ENCODE data around the gene OVCH1.
A peak's percentile ranks its signal among the peaks of the same experiment; 100 is the strongest.

The OVCH1 gene, protein sequence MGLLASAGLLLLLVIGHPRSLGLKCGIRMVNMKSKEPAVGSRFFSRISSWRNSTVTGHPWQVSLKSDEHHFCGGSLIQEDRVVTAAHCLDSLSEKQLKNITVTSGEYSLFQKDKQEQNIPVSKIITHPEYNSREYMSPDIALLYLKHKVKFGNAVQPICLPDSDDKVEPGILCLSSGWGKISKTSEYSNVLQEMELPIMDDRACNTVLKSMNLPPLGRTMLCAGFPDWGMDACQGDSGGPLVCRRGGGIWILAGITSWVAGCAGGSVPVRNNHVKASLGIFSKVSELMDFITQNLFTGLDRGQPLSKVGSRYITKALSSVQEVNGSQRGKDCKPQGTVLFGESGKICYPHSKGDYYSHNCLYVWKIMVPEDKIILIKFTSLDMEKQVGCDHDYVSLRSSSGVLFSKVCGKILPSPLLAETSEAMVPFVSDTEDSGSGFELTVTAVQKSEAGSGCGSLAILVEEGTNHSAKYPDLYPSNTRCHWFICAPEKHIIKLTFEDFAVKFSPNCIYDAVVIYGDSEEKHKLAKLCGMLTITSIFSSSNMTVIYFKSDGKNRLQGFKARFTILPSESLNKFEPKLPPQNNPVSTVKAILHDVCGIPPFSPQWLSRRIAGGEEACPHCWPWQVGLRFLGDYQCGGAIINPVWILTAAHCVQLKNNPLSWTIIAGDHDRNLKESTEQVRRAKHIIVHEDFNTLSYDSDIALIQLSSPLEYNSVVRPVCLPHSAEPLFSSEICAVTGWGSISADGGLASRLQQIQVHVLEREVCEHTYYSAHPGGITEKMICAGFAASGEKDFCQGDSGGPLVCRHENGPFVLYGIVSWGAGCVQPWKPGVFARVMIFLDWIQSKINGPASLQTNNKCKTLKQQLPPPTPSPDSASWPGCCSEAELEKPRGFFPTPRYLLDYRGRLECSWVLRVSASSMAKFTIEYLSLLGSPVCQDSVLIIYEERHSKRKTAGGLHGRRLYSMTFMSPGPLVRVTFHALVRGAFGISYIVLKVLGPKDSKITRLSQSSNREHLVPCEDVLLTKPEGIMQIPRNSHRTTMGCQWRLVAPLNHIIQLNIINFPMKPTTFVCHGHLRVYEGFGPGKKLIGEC

DNA sequence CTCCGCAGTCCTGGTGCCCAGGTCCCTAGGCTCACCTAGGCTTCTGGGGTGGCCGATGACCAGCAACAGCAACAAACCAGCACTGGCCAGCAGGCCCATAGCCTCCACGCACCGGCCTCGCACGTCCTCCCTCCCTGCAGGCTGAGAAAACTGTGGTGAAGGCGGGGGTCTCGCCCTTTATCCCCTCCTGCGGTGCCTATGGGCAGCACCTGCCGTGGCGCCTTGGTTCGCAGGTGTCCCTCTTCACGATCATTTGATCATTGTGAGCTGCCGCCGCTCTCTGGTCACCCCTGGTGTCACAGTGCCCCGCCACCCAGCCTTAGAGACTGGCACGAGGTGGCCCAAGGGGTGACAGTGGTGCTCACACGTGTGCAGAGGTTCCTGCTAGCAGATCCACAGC, at the start of gene OVCH1:
OVCH1 (minus strand) TSS at position 99 of the 400 bp plus-strand sequence; CDS start at position 99, 0 bp downstream.
- DNase-seq (ENCODE audit: low read depth), result no peak

DNA sequence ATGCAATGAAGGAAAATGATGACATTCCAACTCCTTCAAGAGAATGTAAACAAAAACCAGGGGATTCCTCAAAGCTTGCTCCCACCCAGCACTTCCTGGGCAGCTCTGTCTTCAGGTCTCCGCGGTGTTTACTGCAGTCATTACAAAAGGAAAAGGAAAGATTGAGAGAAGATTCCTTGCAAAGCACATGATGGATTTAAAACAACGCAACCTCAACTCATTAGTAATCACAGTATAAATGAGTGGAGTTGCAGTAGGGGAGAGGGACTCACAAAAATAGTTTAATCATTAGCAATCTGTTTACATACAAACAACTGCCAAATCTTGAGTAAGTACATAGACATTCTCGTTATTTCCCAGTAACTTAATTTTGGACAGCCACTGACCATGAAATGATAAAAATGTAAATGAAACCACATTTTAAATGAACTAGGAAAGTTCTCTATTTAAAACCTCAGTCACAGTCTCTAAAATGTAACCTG, 49.7 kb upstream of the OVCH1 start:
- peak; percentile 44 for DNase-seq (ENCODE audit: low read depth)

DNA sequence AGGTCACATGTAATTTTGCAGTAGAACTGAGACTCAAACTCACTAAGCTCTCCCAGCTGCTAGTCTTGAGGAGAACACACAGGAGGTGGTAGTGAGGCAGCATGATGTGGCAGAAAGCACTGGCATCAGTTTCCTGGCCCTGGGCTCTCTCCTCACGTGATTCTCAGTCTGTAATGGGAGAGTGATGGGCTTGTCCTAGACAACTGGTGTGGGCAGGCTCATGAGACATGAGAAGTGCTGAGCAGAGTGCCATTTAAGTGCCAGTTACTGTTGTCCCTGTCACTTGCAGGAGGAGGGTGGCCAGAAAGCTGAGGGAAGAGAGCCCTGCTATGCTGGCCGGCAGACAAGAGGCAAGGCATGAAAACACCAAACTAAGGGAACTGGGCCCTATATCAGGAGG, 48.5 kb upstream of the OVCH1 start:
- no peak for DNase-seq (ENCODE audit: low read depth)

DNA sequence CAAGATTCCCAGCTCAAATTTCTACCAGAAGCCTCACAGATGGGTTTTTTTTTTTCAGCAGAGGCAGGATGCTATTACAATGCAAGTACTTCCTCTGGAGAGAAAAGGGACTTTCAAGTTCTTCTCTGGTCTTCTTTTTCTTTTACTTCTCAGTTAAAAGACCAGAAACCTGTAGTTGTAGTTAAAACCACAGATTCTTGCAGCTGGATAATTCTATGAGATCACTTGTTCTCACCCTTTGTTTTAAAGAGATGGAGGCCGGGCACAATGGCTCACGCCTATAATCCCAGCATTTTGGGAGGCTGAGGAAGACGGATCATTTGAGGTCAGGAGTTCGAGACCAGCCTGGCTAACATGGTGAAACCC, 47.6 kb upstream of the OVCH1 start:
- no peak for DNase-seq (ENCODE audit: low read depth)

DNA sequence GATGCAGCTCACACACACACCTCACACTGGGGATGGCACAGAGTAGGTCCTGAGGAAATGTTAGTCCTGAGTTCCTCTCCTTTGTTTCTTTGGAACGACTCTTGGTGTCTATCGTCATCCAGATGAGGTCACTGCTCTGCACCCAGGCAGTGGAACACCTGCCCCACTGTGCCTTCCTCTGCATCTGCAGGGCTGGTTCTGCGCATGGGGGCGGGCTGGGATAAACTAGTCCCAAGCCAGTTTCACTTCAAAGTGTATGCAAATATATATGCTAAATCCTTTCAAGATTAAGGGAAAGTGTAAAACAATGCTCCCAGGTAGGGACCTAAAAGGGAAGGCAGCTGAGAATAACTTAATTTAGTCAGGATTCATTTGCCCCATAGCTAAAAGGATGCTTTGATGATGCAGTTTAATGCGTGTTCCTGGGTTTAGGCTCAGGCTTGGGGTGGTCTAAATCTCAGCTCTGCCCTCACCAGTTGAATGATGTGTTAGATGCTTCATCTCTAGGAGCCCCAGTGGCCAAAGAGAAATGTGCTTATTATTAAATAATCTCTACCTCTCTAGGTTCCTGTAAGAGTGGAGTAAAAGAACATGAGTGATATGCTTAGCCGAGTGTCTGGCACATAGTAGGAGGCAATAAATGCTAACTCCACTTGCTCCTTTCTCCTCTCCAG, 47.1 kb upstream of the OVCH1 start:
- DNase-seq (ENCODE audit: low read depth), result no peak

DNA sequence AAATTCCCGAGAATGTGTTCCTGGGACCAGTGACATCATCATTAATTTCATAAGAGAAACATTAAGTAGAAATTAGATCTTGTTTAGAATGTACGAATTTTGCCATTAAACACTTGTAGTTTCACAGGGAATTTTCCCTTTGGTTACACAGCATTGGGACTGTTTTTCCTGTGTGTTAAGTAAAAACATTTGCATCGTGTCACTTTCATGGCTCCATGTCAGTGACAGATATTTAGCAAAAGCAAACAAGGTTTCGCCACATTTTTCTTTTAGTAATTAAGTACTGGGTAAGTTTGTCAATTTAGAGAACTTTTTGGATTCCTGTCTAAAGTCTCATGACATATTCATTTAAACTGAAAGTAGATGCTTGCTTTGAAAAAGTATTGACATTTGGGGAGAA, 45.5 kb upstream of the OVCH1 start:
- DNase-seq (ENCODE audit: low read depth), result no peak

DNA sequence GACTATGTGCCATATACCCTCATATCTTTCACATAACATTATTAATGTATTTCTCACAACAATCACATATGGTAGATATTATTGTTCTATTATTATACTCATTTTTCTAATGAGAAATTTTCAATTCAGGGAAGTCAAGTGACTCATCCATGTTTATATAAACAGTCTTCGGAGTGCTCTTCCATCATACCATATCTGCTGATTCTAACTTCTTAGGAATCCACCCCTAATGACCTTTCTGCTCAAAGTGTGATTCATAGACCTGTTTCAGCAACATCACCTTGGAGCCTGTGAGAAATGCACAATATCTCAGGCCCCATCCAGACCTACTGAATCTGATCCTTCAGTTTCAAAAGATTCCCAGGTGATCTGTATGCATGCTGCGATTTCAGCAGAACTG, 39.8 kb upstream of the OVCH1 start:
- no peak for DNase-seq (ENCODE audit: low read depth)

DNA sequence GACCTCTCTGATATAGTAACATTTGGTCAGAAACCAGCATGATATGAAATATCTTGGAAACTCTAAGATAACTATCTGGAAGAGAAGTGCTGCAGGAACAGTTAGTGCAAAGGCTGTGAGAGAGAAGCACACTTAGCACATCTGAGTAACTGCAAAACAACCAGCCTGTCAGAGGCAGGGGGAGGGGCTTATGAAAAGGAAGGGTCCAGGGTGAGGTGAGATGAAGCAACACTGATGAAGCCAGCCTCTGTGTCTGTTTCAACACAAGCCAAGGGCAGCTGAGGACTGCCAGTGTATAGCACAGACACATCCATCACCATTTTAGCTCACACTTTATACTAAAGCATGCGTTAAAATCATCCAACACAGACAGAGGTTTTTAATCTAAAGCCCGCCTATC, 37.4 kb upstream of the OVCH1 start:
- DNase-seq (ENCODE audit: low read depth), result no peak

DNA sequence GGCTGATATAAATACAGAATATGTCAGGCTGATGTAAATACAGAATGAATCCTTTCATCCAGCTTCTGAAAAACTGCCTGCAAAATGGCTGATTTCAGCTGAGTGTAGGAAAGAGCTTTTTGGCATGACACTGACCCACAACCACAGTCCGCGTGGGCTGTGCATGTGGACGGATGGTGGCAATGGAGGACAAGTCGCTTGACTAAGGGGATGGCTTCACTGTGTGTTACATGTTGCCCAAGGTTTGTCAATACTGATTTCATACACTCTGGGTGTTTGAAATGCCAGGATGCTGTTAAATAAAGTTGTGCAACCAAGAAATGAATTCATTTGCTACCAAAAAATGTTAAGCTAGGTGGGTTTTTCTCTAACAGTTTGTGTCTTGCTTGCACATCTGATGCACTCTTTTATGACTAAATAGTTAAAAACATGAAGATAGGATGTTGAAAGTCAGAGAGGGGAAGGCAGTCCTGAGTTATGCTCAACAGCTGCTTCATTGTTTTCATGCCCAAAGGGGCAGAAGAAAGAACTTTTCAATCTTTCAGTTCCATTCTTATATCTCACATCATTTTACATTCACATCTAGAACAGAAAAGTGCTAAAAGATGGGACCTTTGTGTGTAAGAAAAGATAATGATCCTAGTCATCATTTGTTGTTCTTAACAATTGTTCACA, 36.5 kb upstream of the OVCH1 start:
- DNase-seq (ENCODE audit: low read depth), result no peak

DNA sequence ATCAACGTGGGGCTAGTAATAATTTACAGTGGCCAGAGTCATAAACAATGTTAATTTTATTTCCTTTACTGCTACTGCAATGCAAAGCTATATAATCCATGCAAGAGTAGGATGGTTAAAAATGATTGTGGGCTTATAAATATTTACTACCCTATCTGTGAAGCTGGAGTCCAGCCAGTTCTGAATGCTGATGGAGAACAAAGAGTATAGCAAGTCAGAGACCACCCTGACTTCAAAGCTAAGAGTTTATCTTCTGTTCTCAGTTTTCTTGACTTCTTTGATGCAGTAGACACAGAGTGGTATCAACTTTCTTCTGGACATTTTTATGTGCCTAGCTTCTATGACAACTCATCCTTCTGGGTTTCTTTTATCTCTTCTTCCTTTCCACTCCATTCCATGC, 34.0 kb upstream of the OVCH1 start:
- no peak for DNase-seq (ENCODE audit: low read depth)

DNA sequence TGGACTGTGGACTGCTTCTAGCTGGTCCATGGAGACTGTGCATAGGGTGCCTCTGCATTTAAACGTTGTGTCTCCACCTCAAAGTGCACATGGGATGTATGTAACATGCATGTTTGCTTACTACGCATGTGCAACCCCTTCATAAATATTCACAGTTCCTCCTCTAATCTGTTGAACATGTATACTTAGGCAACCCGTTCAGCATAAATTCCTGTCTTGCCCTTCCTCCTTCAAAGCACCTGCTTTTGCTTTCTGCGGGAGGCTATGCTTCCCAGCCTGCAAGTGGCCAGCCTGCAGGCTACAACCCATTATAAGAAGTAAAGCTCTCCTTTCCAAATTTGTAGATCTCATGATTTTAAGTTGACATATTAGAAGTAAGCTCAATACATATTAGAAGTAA, 33.0 kb upstream of the OVCH1 start:
- DNase-seq (ENCODE audit: low read depth), result no peak

DNA sequence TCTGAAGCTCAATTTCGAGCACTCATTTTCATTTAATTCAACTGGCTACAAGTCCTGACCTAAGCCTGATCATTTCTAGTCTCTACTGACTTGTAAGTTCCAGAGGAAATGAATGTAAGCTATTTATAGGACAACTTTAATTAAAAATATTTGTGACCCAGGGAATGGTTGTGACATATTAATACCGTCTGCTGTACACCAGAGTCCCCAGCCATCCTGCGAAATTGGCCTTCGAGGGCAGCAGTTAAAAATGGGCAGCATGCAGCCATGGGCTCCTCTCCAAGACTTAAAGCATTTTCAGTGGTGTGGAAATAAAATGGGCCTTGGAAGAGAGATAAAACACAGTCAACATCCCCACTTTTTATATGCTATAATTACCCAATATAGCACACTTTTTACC, 30.7 kb upstream of the OVCH1 start:
- DNase-seq (ENCODE audit: low read depth), result no peak

DNA sequence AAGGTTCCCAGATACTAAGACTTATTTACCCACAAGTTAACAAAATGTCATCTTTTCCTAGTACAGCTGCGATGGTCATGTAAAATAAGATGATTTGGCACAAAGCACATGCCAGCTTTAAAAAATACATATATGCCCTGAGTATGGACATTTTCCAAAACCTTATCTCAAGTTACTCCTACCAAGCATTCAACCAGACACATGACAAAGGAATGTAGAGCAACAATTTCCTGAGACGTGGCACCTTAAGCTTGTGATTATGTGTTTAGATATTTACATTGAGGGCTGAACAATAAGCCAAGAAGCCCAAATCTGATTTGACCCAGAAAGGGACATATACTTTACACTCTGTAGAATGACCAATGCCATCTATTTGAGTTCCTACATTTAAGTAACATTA, 24.5 kb upstream of the OVCH1 start:
- DNase-seq (ENCODE audit: low read depth), result no peak

DNA sequence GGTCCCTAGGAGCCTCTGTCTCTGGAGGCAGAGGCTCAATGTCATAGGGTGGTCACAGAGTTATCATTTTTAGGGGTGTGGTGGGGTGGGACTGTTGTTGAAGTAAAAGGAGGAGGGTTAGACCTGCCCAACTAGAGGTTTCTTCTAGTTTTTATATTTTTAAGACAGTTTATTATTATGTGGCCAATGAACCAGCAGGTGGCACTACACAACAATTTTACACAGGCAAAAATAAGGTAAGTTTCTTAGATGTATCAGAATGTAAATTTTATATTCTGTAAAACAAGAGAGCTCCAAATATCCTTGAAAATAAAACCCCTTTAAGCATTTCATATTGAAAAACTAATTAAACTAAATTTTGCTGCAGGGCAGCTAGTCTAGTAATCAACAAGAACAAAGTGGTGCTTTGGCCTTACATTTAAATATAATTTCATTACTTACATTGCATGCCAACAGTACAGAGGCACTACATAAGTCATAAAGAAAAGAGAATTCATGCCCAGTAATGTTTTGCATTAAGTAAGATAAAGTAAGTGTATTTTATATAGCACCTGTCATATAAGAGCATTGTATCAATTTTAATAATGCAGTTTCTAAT, 22.2 kb upstream of the OVCH1 start:
- no peak for DNase-seq (ENCODE audit: low read depth)

DNA sequence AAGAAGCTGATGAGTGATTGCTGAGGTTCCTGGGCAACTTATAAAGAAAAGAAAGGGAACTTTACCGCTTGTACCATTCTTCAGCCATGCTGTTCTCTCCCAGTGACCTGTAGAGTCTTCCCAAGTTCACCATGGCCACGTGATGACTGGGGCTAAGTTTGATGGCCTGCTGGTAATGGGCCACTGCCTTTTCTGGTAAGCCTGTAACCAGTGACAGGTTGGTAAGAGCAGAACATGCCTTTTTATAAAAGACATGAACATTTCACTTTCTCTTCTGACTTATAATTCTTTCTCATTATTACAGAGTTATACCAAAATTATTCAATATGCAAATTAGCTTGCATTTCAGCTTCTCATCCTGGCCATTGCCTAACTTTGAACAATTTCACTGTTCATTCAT, 20.9 kb upstream of the OVCH1 start:
- no peak for DNase-seq (ENCODE audit: low read depth)

DNA sequence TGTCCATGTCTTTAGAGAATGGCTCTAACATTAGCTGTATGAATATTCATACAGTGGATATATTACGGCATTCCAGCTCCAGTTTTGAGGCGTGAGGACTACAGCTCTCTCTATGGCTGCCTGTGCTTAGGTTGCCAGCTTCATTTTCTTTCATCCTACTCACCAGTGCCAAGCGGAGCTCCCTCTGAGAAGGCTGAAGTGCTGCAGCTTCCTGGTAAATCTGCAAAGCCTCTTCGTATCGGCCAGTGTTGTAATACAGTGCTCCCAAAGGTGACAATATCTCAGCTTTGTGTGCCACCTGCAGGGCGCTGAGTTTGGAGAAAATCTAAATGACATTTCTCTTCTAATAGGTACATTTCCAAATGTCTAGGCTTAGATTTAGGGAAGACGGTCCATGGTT, 19.8 kb upstream of the OVCH1 start:
- no peak for DNase-seq (ENCODE audit: low read depth)

DNA sequence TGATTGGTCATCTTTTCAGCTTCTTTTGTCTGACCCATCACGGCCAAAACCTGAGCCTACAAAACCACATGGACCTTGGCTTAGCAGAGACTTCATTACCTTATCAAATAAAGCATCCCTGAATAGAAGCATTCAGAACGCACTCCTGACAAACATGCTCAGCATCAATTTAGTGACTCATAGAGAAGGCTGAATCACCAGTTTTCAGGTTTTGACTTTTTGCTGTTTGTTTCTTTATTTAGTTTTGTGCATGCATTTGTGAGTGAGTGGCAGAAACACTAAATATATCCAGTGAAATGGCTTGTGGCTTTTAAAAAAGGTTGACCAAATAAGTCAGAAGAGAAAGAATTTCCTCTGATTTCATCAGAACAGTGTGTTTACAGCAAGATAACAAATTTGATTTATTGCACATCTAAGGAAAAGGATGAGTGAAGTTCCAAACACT, 19.0 kb upstream of the OVCH1 start:
- peak; percentile 3 for DNase-seq (ENCODE audit: low read depth)

DNA sequence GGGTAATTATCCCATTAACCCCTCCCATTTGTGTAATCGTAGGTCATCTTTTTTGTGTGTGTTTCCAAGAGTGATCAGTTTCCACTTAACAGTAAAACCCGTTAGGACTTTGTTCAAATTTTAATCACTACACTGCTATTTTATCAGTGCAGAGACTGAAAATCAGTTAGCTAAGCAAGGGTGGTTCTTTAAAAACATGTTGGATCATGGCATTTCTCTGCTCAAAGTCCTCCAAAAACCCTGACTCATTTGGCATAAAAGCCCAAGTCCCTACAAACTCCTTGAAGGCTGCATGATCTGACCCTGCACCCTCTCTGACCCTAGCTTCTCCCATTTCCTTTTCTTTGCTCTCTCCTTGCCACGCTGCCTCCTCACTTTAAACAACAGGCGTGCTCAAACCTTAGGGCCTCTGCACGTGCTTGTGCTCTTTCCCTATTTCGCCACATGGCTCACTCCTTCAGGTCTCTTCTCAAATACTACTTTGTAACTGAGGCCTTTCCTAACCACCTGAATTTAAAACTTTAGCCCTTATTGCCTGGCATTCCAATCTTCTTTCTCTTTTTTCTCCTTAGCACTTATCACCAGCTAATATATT, 13.2 kb upstream of the OVCH1 start:
- no peak for DNase-seq (ENCODE audit: low read depth)

DNA sequence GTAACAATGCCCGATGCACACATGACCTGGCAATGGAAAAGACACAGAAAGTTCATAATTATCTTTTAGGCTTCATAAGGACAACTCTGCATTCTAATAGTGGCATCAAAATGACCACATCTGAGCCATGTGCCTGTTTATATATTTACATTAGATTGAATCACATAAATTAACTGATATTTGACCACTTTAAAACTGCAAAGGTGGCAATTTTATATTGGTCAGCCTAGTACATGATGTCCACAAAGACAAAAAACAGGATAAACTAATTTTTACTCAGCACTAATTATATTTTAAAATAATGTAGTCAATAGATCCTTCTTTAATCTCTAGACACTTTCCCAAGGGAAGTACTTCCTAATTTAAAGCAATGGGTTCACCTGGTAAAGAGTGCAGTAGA, 12.0 kb upstream of the OVCH1 start:
- no peak for DNase-seq (ENCODE audit: low read depth)

DNA sequence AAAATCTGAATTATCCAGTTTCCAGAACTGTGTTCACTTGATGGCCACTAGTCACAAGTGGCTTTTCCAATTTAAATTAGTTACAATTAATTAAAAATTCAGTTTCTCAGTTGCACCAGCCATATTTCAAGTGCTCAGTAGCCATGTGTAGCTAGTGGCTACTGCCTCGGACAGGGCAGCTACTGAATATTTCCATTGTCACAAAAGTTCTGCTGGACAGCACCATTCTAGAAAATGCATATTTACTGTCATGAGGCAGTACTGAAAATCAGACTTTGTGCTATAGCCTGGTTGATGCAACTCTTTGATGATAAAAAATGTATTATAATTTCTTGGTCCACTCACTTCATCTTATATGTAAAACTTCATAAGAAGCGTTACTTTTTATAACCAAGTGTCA, 11.5 kb upstream of the OVCH1 start:
- DNase-seq (ENCODE audit: low read depth), result no peak

DNA sequence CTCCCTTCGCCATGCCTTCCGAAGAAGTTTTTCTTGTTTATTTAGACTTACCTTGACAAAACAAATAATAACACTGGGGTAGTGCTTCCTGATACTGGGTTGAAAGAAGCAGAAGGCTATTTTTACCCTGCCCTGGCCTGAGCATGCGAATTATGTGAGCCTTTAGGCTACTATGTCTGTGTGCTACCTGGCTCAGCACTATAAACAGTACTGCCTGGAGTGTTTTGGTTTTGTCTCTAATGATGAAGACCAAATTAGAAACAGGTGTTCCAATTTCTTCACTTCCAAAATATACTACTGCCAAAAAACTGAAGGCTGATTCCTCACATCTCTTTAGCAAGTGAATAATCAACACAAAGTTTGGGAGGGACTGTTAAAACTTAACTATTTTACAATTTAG, 7.6 kb upstream of the OVCH1 start:
- DNase-seq (ENCODE audit: low read depth), result no peak
